T-helper 2 cell treated with Interferon-gamma antibody and Interleukin-4, amounts not matched to agents 5 μg/mL and 100 μg/mL, for 36 hours (primary cell): ENCODE measurements around the gene GCNT3.
A peak's percentile ranks its signal among the peaks of the same experiment; 100 is the strongest.

Experiments used
- DNase-seq: peaks from one replicate; pipeline ENCODE4 v3.0.0; 2021; ENCODE audit warnings: low spot score
- H3K27ac Mint-ChIP-seq: one replicate; pipeline ENCODE4 v1.8.0; 2021; ENCODE audit warnings: mild to moderate bottlenecking, mixed read lengths
- H3K27me3 Mint-ChIP-seq: one replicate; pipeline ENCODE4 v1.8.0; 2021; ENCODE audit warnings: low read depth, mixed read lengths
- H3K36me3 Mint-ChIP-seq: one replicate; pipeline ENCODE4 v1.8.0; 2021; ENCODE audit warnings: low read depth, mixed read lengths
- H3K4me1 Mint-ChIP-seq: one replicate; pipeline ENCODE4 v1.8.0; 2021; ENCODE audit warnings: low read depth, mixed read lengths
- H3K4me3 Mint-ChIP-seq: one replicate; pipeline ENCODE4 v1.8.0; 2022; ENCODE audit warnings: mild to moderate bottlenecking, moderate library complexity, mixed read lengths
- H3K9me3 Mint-ChIP-seq: one replicate; pipeline ENCODE4 v1.8.0; 2021; ENCODE audit warnings: mixed read lengths

Gene GCNT3, protein sequence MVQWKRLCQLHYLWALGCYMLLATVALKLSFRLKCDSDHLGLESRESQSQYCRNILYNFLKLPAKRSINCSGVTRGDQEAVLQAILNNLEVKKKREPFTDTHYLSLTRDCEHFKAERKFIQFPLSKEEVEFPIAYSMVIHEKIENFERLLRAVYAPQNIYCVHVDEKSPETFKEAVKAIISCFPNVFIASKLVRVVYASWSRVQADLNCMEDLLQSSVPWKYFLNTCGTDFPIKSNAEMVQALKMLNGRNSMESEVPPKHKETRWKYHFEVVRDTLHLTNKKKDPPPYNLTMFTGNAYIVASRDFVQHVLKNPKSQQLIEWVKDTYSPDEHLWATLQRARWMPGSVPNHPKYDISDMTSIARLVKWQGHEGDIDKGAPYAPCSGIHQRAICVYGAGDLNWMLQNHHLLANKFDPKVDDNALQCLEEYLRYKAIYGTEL

GRCh38 chr15:59611276-59612260, at the start of gene GCNT3:
TSS of gene GCNT3 (plus strand) at chr15:59611783. CDS start at chr15:59618239, 6,456 bp downstream.
- H3K4me3 Mint-ChIP-seq: no peak within 1 kb of the TSS
- peaks cover 20% of the 10 kb centered on the region for H3K27me3 Mint-ChIP-seq
- H3K9me3 Mint-ChIP-seq: peaks cover 19% of the 10 kb centered on the region
- no peak for DNase-seq
- peak within 1 kb of the TSS; percentile 56 for H3K27ac Mint-ChIP-seq
- no peaks in the 10 kb centered on the region for H3K36me3 Mint-ChIP-seq
- peaks cover 8% of the 10 kb centered on the region for H3K4me1 Mint-ChIP-seq

GRCh38 chr15:59562448-59563186, 49.0 kb upstream of the GCNT3 start:
- H3K4me1 Mint-ChIP-seq: peaks cover 3% of the 10 kb centered on the region
- no peaks in the 10 kb centered on the region for H3K36me3 Mint-ChIP-seq
- peaks cover 15% of the 10 kb centered on the region for H3K27me3 Mint-ChIP-seq
- DNase-seq: no peak
- no peaks in the 10 kb centered on the region for H3K9me3 Mint-ChIP-seq
- no peak overlapping the region for H3K27ac Mint-ChIP-seq
- H3K4me3 Mint-ChIP-seq: no peak overlapping the region

- H3K27me3 Mint-ChIP-seq: peaks cover 12% of the 10 kb centered on the region
- DNase-seq: no peak
- peaks cover 6% of the 10 kb centered on the region for H3K4me1 Mint-ChIP-seq
- H3K4me3 Mint-ChIP-seq: no peak overlapping the region
- H3K9me3 Mint-ChIP-seq: no peaks in the 10 kb centered on the region
- H3K27ac Mint-ChIP-seq: no peak overlapping the region
- no peaks in the 10 kb centered on the region for H3K36me3 Mint-ChIP-seq
Measured at GRCh38 chr15:59565299-59565698, 46.3 kb upstream of the GCNT3 start.

GRCh38 chr15:59567324-59567723, 44.3 kb upstream of the GCNT3 start:
- H3K9me3 Mint-ChIP-seq: no peaks in the 10 kb centered on the region
- H3K27ac Mint-ChIP-seq: no peak overlapping the region
- no peak overlapping the region for H3K4me3 Mint-ChIP-seq
- H3K36me3 Mint-ChIP-seq: no peaks in the 10 kb centered on the region
- peaks cover 6% of the 10 kb centered on the region for H3K4me1 Mint-ChIP-seq
- peaks cover 15% of the 10 kb centered on the region for H3K27me3 Mint-ChIP-seq
- DNase-seq: no peak

- Mint-ChIP-seq H3K9me3 (no peaks in the 10 kb centered on the region), H3K27me3 (peaks cover 11% of the 10 kb centered on the region), H3K27ac (no peak overlapping the region), H3K4me3 (no peak overlapping the region), H3K4me1 (peaks cover 6% of the 10 kb centered on the region), H3K36me3 (no peaks in the 10 kb centered on the region)
- DNase-seq: no peak
Measured at GRCh38 chr15:59569477-59569876, 42.1 kb upstream of the GCNT3 start.

DNA sequence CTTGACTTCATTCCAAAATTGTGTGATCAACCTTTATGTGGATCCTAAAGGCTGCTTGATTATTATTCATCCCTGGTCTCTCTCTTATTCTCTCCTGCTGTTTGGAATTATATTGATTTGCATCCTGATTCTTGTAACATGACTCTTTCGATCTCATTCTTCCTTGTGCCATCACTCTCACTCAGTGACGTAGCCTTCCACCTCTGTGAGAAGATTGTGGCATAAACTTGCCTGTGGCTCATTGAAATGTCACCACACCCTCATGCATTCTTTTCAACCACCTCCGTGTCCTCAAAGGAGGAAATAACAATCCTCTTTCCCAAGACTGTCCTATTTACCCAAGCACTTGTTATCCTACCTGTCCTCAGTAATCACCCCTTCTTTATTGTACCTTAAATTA, 41.3 kb upstream of the GCNT3 start:
- Mint-ChIP-seq H3K4me1 (peaks cover 6% of the 10 kb centered on the region), H3K36me3 (no peaks in the 10 kb centered on the region), H3K9me3 (no peaks in the 10 kb centered on the region), H3K27me3 (peaks cover 11% of the 10 kb centered on the region), H3K4me3 (no peak overlapping the region), H3K27ac (no peak overlapping the region)
- DNase-seq: no peak

DNA sequence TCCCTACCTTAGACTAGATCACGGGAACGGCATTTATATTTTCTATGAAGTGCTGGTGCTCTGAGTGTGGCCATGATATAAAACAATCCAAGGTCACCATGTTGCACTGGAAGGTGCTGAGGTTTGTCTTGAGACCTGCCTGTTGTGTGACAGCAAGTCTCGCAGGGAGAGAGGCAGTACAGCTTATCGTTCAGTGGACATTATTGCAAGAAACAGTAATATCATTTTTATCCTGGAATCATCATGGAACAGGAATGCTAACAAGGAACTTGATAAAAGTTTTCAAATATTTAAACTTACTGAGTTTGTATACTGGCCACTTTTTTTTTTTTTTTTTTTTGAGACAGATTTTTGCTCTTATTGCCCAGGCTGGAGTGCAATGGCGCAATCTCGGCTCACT, 40.0 kb upstream of the GCNT3 start:
- peaks cover 6% of the 10 kb centered on the region for H3K4me1 Mint-ChIP-seq
- DNase-seq: no peak
- H3K4me3 Mint-ChIP-seq: no peak overlapping the region
- H3K27ac Mint-ChIP-seq: no peak overlapping the region
- H3K27me3 Mint-ChIP-seq: peaks cover 12% of the 10 kb centered on the region
- H3K9me3 Mint-ChIP-seq: no peaks in the 10 kb centered on the region
- no peaks in the 10 kb centered on the region for H3K36me3 Mint-ChIP-seq

- Mint-ChIP-seq H3K27ac (no peak overlapping the region), H3K4me1 (peaks cover 10% of the 10 kb centered on the region), H3K36me3 (no peaks in the 10 kb centered on the region), H3K27me3 (peaks cover 13% of the 10 kb centered on the region), H3K4me3 (no peak overlapping the region), H3K9me3 (no peaks in the 10 kb centered on the region)
- DNase-seq: no peak
Measured at GRCh38 chr15:59583088-59583487, 28.5 kb upstream of the GCNT3 start.

- no peak for DNase-seq
- Mint-ChIP-seq H3K36me3 (no peaks in the 10 kb centered on the region), H3K4me3 (no peak overlapping the region), H3K9me3 (no peaks in the 10 kb centered on the region), H3K27me3 (peaks cover 6% of the 10 kb centered on the region), H3K4me1 (peaks cover 30% of the 10 kb centered on the region), H3K27ac (no peak overlapping the region)
Measured at GRCh38 chr15:59587085-59587826, 24.3 kb upstream of the GCNT3 start.

GRCh38 chr15:59590027-59590426, 21.6 kb upstream of the GCNT3 start:
- DNase-seq: peak; percentile 37
- no peaks in the 10 kb centered on the region for H3K36me3 Mint-ChIP-seq
- H3K4me3 Mint-ChIP-seq: peak overlapping the region; percentile 67
- H3K27me3 Mint-ChIP-seq: peaks cover 3% of the 10 kb centered on the region
- H3K27ac Mint-ChIP-seq: peak overlapping the region; percentile 66
- no peaks in the 10 kb centered on the region for H3K9me3 Mint-ChIP-seq
- peaks cover 30% of the 10 kb centered on the region for H3K4me1 Mint-ChIP-seq

- Mint-ChIP-seq H3K36me3 (no peaks in the 10 kb centered on the region), H3K27ac (no peak overlapping the region), H3K9me3 (no peaks in the 10 kb centered on the region), H3K4me3 (peak overlapping the region; percentile 23), H3K4me1 (peaks cover 30% of the 10 kb centered on the region), H3K27me3 (peaks cover 7% of the 10 kb centered on the region)
- DNase-seq: no peak
Measured at GRCh38 chr15:59591356-59591755, 20.2 kb upstream of the GCNT3 start.

GRCh38 chr15:59594493-59594942, 17.1 kb upstream of the GCNT3 start:
- DNase-seq: no peak
- Mint-ChIP-seq H3K27ac (no peak overlapping the region), H3K27me3 (peaks cover 23% of the 10 kb centered on the region), H3K9me3 (no peaks in the 10 kb centered on the region), H3K4me1 (peaks cover 17% of the 10 kb centered on the region), H3K4me3 (no peak overlapping the region), H3K36me3 (no peaks in the 10 kb centered on the region)

DNA sequence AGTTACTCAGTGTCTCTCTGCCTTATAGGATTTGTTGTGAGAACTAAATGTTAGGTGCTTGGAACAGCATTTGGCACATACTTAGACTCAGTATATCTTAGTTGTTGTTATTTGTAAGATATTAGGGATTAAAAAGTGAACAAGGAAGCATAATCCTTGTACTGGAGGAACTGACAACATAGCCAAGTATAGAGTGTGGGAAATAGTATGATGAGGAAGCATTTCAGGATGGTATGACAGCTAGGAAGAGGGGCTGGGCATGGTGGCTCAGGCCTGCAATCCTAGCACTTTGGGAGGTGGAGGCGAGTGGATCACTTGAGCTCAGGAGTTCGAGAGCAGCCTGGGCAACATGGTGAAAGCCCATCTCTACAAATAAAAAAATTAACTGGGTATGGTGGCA, 16.6 kb upstream of the GCNT3 start:
- Mint-ChIP-seq H3K36me3 (no peaks in the 10 kb centered on the region), H3K27me3 (peaks cover 26% of the 10 kb centered on the region), H3K9me3 (peaks cover 2% of the 10 kb centered on the region), H3K4me3 (no peak overlapping the region), H3K27ac (no peak overlapping the region), H3K4me1 (peaks cover 12% of the 10 kb centered on the region)
- no peak for DNase-seq
